CD14-positive monocyte (primary cell): ENCODE measurements around the gene HSD3B7. TPM values are rescaled to one million over a fixed set of nuclear protein-coding genes. Genes with fewer than 3 reads are reported as not detected.

Experiments used
- DNase-seq, 3 donors: peaks; one replicate each; pipeline ENCODE4 v3.0.0-alpha.2; 2011 to 2022
- H2AFZ ChIP-seq: 2 replicates; pipeline ENCODE4 v1.6.0; 2012; ENCODE audit warnings: mild to moderate bottlenecking, low read depth, low read length, inconsistent platforms; ENCODE audit not compliant: insufficient read depth, poor library complexity, severe bottlenecking
- H3K27ac ChIP-seq, 2 donors: 1 replicate in 1 of 2; 2 replicates in 1 of 2; pipeline ENCODE4 v1.5.1; 2012 to 2013; ENCODE audit warnings: low read length in 2 of 2, control low read depth in 1 of 2, inconsistent platforms in 1 of 2, low read depth in 1 of 2, mild to moderate bottlenecking in 1 of 2
- H3K27me3 ChIP-seq, 2 donors: one replicate each; pipeline versions ENCODE4 v1.6.0 to v1.6.1; 2011 to 2013; ENCODE audit warnings: low read length in 2 of 2; ENCODE audit not compliant: control insufficient read depth in 2 of 2, insufficient read depth in 2 of 2
- H3K36me3 ChIP-seq, 2 donors: replicated peaks in 1 of 2; 1 replicate in 1 of 2; 2 replicates in 1 of 2; pipeline versions ENCODE4 v1.5.1 to v1.6.1; 2012 to 2013; ENCODE audit warnings: low read length in 2 of 2, control low read depth in 1 of 2, inconsistent platforms in 1 of 2, mild to moderate bottlenecking in 1 of 2; ENCODE audit not compliant: insufficient read depth in 2 of 2, control insufficient read depth in 1 of 2
- H3K4me1 ChIP-seq, 2 donors: 1 replicate in 1 of 2; 2 replicates in 1 of 2; pipeline versions ENCODE4 v1.5.1 to v1.6.1; 2012 to 2013; ENCODE audit warnings: low read length in 2 of 2, control low read depth in 1 of 2, inconsistent platforms in 1 of 2, mild to moderate bottlenecking in 1 of 2, moderate library complexity in 1 of 2; ENCODE audit not compliant: insufficient read depth in 2 of 2, control insufficient read depth in 1 of 2
- H3K4me2 ChIP-seq: replicated peaks from 2 replicates; pipeline ENCODE3; 2012; ENCODE audit warnings: low read length, moderate library complexity, mild to moderate bottlenecking; ENCODE audit not compliant: poor library complexity, severe bottlenecking; ENCODE audit errors: extremely low read depth
- H3K4me3 ChIP-seq, 3 experiments: fragments of 200-600 bp in 1 of 3; sonication (generic) in 1 of 3; replicated peaks in 1 of 3; 1 replicate in 2 of 3; 2 replicates in 1 of 3; pipeline ENCODE4 v1.5.1; 2011 to 2013; ENCODE audit warnings: low read length in 3 of 3, mild to moderate bottlenecking in 3 of 3, control low read depth in 2 of 3, low read depth in 2 of 3, inconsistent platforms in 1 of 3, moderate library complexity in 1 of 3
- H3K79me2 ChIP-seq: 2 replicates; pipeline ENCODE4 v1.6.0; 2012; ENCODE audit warnings: mild to moderate bottlenecking, control low read depth, inconsistent platforms, low read length, moderate library complexity; ENCODE audit not compliant: insufficient read depth
- H3K9ac ChIP-seq: 2 replicates; pipeline ENCODE4 v1.6.0; 2017; ENCODE audit warnings: low read length, mild to moderate bottlenecking; ENCODE audit not compliant: insufficient read depth, poor library complexity, severe bottlenecking
- H3K9me3 ChIP-seq, 2 donors: replicated peaks in 1 of 2; 1 replicate in 1 of 2; 2 replicates in 1 of 2; pipeline versions ENCODE4 v1.5.1 to v1.6.1; 2012 to 2013; ENCODE audit warnings: low read length in 2 of 2, control low read depth in 1 of 2; ENCODE audit not compliant: control insufficient read depth in 1 of 2, insufficient read depth in 1 of 2
- H4K20me1 ChIP-seq: 2 replicates; pipeline ENCODE4 v1.6.0; 2012; ENCODE audit warnings: mild to moderate bottlenecking, low read length, control low read depth, moderate library complexity; ENCODE audit not compliant: insufficient read depth
- H3K27ac Mint-ChIP-seq, 7 donors: one replicate each; pipeline ENCODE4 v1.8.0; 2020; ENCODE audit warnings: mild to moderate bottlenecking in 7 of 7, mixed read lengths in 7 of 7, moderate library complexity in 6 of 7, inconsistent platforms in 2 of 7
- H3K27me3 Mint-ChIP-seq, 3 donors: one replicate each; pipeline ENCODE4 v1.8.0; 2021 to 2022; ENCODE audit warnings: low read depth in 3 of 3, mild to moderate bottlenecking in 3 of 3, mixed read lengths in 3 of 3, moderate library complexity in 3 of 3, inconsistent platforms in 1 of 3
- H3K36me3 Mint-ChIP-seq, 2 donors: one replicate each; pipeline ENCODE4 v1.8.0; 2020; ENCODE audit warnings: mixed read lengths in 2 of 2, inconsistent platforms in 1 of 2, mild to moderate bottlenecking in 1 of 2
- H3K4me1 Mint-ChIP-seq: one replicate; pipeline ENCODE4 v1.8.0; 2020; ENCODE audit warnings: mild to moderate bottlenecking, mixed read lengths
- H3K4me3 Mint-ChIP-seq, 2 donors: one replicate each; pipeline ENCODE4 v1.8.0; 2020; ENCODE audit warnings: mild to moderate bottlenecking in 2 of 2, mixed read lengths in 2 of 2, moderate library complexity in 1 of 2
- H3K9me3 Mint-ChIP-seq, 7 donors: one replicate each; pipeline ENCODE4 v1.8.0; 2020 to 2022; ENCODE audit warnings: mixed read lengths in 7 of 7, mild to moderate bottlenecking in 6 of 7, moderate library complexity in 6 of 7, inconsistent platforms in 2 of 7
- CTCF ChIP-seq: fragments of 200-600 bp; IDR thresholded peaks from one replicate; pipeline ENCODE4 v1.8.0; 2022; ENCODE audit warnings: antibody characterized with exemption, mild to moderate bottlenecking
- WGBS: methylation state at CpG from one replicate; pipeline ENCODE4 v1.1.5; 2013; ENCODE audit warnings: missing lambda C conversion rate; ENCODE audit not compliant: insufficient coverage; 5-methylcytosine and 5-hydroxymethylcytosine counted together
- intact Hi-C, 2 donors: fragments of 100-400 bp; cut with micrococcal nuclease; formaldehyde crosslinking; loops; one replicate each; pipeline versions ENCODE4 v1.15.0 to v1.15.1; 2023
- polyA plus RNA-seq, 3 donors: library from polyadenylated mRNA; depleted of rRNA in 1 of 3; unstranded in 2 of 3; stranded (reverse) in 1 of 3; fragments of 300-500 nt in 2 of 3; fragments of >200 nt in 1 of 3; fragmentation: Illumina TruSeq in 2 of 3; gene quantifications; 1 replicate in 2 of 3; 2 replicates in 1 of 3; pipeline ENCODE4 v1.2.3, GENCODE V29; 2012 to 2021

Gene HSD3B7
- polyA plus RNA-seq, 3 donors: 0.89 to 4.3 (median 2.7) TPM

GRCh38 chr16:31032736-31033708 lies 48.0 kb downstream of the HSD3B7 start, which contains the start of gene STX4:
STX4 (plus strand) TSS chr16:31033558; CDS start chr16:31033806, 248 bp downstream.
- Histone ChIP-seq H3K27me3 (no peaks in the 10 kb centered on the region), H3K9me3 (no peaks in the 10 kb centered on the region), H4K20me1 (peaks cover 22% of the 10 kb centered on the region), H3K27ac (peak within 1 kb of the TSS; percentile 97 to 100), H3K9ac (peak within 1 kb of the TSS; percentile 92), H3K36me3 (peaks cover 9 to 12% of the 10 kb centered on the region in 2 donors), H2AFZ (peak within 1 kb of the TSS; percentile 73), H3K4me3 (peak within 1 kb of the TSS; percentile 52 to 96 (median 70)), H3K4me2 (peak within 1 kb of the TSS; percentile 85), H3K79me2 (peaks cover 27% of the 10 kb centered on the region), H3K4me1 (peaks cover 38 to 45% of the 10 kb centered on the region in 2 donors)
- Mint-ChIP-seq H3K9me3 (peaks cover 0 to 2% (median 0%) of the 10 kb centered on the region in 7 donors), H3K4me3 (peak within 1 kb of the TSS; percentile 94 to 95), H3K27ac (peak within 1 kb of the TSS; percentile 97 to 99 (median 99)), H3K27me3 (peaks cover 0 to 3% (median 2%) of the 10 kb centered on the region in 3 donors), H3K36me3 (peaks cover 17 to 19% of the 10 kb centered on the region in 2 donors), H3K4me1 (peaks cover 34% of the 10 kb centered on the region)
- WGBS: under 1% methylated on average over 64 of the region's 75 CpGs
- DNase-seq: peak; percentile 100
- no peak for TF ChIP-seq CTCF
- intact Hi-C loops: loop anchor here (1.0 to 5.0 kb wide), 5 partner anchors 36 to 834 kb away; partner anchors contain the start of genes VKORC1 (in 1 of the 2), ZNF646 (in 1 of the 2) and ZNF668 (in 1 of the 2)
